ENCODE results near the gene GTPBP4.

- TF ChIP-seq MAX (IDR thresholded peaks at IDR 0.05) (no peak), CTCF (IDR thresholded peaks at IDR 0.05 in 2 of 3, conservative IDR thresholded peaks at IDR 0.05 in 1 of 3; ENCODE audit: borderline replicate concordance in 1 of 3, insufficient read depth in 1 of 3, low read depth in 2 of 3, low read length in 2 of 3) (no peak), EZH2 (IDR thresholded peaks at IDR 0.05) (no peak), TCF7L2 (IDR thresholded peaks at IDR 0.05; ENCODE audit: borderline replicate concordance, extremely low read depth, insufficient read depth, insufficient read length) (no peak), POLR2A (IDR thresholded peaks at IDR 0.05; ENCODE audit: borderline replicate concordance, extremely low read depth, insufficient read depth, insufficient read length) (no peak), SRF (IDR thresholded peaks at IDR 0.05; ENCODE audit: low read depth) (no peak), JUND (IDR thresholded peaks at IDR 0.05) (no peak), ELF1 (IDR thresholded peaks at IDR 0.05; ENCODE audit: borderline replicate concordance, low read depth) (no peak)
Measured at GRCh38 chr10:1029838-1030237, 41.6 kb downstream of the GTPBP4 start.
